GM21447 (cell line): ENCODE measurements around the gene ABL2.
"Not testable (repeated sequence)": the region's sequence is repeated elsewhere in the genome, so short reads cannot be mapped to it uniquely, and the experiment has no call there.

Source experiments
- ATAC-seq: cut with Tn5 transposase; IDR thresholded peaks from one replicate; pipeline ENCODE4 v1.9.1; 2021; ENCODE audit not compliant: unreplicated experiment

ABL2 gene

GRCh38 chr1:179229214-179230140 is at the start of gene ABL2:
ABL2 (minus strand) TSS chr1:179229677; CDS start chr1:179229397, 280 bp downstream.
- peak; percentile 64 for ATAC-seq

GRCh38 chr1:179278920-179279319 is 49.4 kb upstream of the ABL2 start:
- no peak for ATAC-seq

GRCh38 chr1:179274424-179274823 is 44.9 kb upstream of the ABL2 start:
- not testable (repeated sequence) for ATAC-seq

GRCh38 chr1:179269071-179269470 is 39.6 kb upstream of the ABL2 start:
- no peak for ATAC-seq

- no peak for ATAC-seq
Observed at GRCh38 chr1:179264507-179264906, 35.0 kb upstream of the ABL2 start.

- ATAC-seq: no peak
Observed at GRCh38 chr1:179263121-179263520, 33.6 kb upstream of the ABL2 start.

- ATAC-seq: no peak
Observed at GRCh38 chr1:179262183-179262582, 32.7 kb upstream of the ABL2 start.

- ATAC-seq: no peak
Observed at GRCh38 chr1:179253286-179253972, 24.0 kb upstream of the ABL2 start.

GRCh38 chr1:179252606-179253005 is 23.1 kb upstream of the ABL2 start:
- no peak for ATAC-seq

GRCh38 chr1:179251675-179252074 is 22.2 kb upstream of the ABL2 start:
- ATAC-seq: no peak

GRCh38 chr1:179247923-179248322 is 18.4 kb upstream of the ABL2 start:
- ATAC-seq: no peak

- ATAC-seq: not testable (repeated sequence)
Observed at GRCh38 chr1:179245426-179245825, 15.9 kb upstream of the ABL2 start.

GRCh38 chr1:179241530-179242097 is 12.1 kb upstream of the ABL2 start:
- no peak for ATAC-seq

GRCh38 chr1:179237222-179237621 is 7.7 kb upstream of the ABL2 start:
- ATAC-seq: no peak

- no peak for ATAC-seq
Observed at GRCh38 chr1:179234863-179235262, 5.4 kb upstream of the ABL2 start.

- ATAC-seq: no peak
Observed at GRCh38 chr1:179231923-179232322, 2.4 kb upstream of the ABL2 start.

- ATAC-seq: no peak
Observed at GRCh38 chr1:179230721-179231120, 1.2 kb upstream of the ABL2 start.

- no peak for ATAC-seq
Observed at GRCh38 chr1:179230251-179230650, 774 bp upstream of the ABL2 start.

- peak; percentile 41 for ATAC-seq
Observed at GRCh38 chr1:179228783-179229213, 679 bp downstream of the ABL2 start.

- ATAC-seq: no peak
Observed at GRCh38 chr1:179226738-179227137, 2.7 kb downstream of the ABL2 start.

GRCh38 chr1:179224466-179224865 is 5.0 kb downstream of the ABL2 start:
- ATAC-seq: not testable (repeated sequence)

GRCh38 chr1:179221121-179221520 is 8.4 kb downstream of the ABL2 start:
- ATAC-seq: not testable (repeated sequence)
